ENCODE data around the gene STEAP3. TPM values are rescaled to one million over a fixed set of nuclear protein-coding genes. Genes with fewer than 3 reads are reported as not detected.
A peak's percentile ranks its signal among the peaks of the same experiment; 100 is the strongest.

STEAP3 gene
- total RNA-seq, 1 donor from 2014 or later: 17.4 TPM

DNA sequence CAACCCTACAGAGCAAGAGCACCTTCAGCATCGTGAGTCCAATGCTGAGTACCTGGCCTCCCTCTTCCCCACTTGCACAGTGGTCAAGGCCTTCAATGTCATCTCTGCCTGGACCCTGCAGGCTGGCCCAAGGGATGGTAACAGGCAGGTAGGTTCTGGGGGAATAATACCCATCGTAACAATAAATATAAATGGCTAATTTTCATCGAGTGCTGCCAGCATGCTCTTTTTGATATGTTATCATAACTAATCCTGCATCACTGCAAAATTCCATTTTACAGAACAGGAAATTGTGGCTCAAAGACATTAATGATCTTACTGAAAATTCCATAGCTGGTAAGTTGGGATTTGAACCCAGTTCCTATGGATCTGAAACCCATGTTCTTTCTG lies 22.2 kb downstream of the STEAP3 start:
- DNase-seq (ENCODE audit: extremely low read depth, low read depth, low spot score): no peak

DNA sequence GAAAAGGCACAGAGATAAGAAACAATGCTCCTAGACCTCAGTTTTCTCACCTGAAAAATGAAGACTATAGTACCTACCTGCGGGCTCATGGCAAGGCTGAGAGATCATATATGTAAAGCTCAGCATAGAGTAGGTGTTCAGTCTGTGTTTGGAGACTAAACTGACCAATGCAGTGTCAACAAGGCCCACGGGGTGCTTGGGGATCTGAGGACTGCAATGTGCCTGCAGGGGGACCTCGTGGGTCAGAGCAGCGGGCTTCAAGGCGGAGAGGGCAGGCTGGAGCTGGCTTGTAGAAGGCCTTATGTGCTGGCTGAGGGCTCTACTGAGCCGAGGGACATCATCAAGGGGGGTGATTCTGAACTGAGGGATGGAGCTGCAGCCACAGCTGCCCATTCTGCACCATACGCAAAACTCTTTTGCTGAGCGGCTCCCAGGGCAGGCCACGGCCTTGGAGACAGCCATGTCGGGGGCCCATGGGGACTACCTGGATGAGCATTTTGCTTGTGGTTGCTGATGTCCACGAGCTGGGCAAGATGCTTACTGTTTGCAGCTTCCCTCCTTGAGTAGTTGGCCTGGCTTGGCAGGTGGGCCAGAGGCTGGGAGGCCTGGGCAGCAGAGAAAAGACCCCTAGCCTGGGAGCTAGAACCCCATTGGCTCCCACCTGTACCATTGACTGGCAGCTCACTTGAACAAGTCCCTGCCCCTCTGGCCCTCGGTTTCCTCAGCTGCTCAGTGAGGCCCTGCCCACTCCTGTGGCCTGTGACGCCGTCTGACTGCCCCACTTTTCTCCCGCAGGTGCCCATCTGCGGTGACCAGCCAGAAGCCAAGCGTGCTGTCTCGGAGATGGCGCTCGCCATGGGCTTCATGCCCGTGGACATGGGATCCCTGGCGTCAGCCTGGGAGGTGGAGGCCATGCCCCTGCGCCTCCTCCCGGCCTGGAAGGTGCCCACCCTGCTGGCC lies 23.5 kb downstream of the STEAP3 start:
- DNase-seq (ENCODE audit: extremely low read depth, low read depth, low spot score): no peak

DNA sequence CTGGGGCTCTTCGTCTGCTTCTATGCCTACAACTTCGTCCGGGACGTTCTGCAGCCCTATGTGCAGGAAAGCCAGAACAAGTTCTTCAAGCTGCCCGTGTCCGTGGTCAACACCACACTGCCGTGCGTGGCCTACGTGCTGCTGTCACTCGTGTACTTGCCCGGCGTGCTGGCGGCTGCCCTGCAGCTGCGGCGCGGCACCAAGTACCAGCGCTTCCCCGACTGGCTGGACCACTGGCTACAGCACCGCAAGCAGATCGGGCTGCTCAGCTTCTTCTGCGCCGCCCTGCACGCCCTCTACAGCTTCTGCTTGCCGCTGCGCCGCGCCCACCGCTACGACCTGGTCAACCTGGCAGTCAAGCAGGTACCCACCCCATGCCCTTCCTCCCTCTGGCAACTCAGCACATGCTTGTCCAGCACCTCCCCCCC lies 24.2 kb downstream of the STEAP3 start:
- no peak for DNase-seq (ENCODE audit: extremely low read depth, low read depth, low spot score)

DNA sequence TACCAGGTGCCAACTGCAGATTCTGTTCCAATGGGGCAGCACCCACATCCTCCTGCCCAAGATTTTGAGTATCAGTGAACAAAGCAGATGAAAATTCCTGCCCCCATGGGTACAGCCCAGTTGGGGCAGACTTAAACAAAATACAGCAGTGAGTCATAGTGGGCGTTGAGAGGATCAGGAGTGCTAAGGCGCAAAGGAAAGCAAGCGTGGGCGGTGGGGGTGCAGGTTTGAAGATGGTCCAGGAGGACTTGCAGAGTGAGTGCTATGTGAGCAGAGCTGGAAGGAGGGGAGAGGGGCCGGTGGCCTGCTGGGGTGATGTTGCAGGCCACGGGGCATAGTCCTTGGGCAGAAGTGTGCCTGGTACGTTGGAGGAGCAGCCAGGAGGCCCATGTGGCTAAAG lies 24.7 kb downstream of the STEAP3 start:
- DNase-seq (ENCODE audit: extremely low read depth, low read depth, low spot score): no peak

DNA sequence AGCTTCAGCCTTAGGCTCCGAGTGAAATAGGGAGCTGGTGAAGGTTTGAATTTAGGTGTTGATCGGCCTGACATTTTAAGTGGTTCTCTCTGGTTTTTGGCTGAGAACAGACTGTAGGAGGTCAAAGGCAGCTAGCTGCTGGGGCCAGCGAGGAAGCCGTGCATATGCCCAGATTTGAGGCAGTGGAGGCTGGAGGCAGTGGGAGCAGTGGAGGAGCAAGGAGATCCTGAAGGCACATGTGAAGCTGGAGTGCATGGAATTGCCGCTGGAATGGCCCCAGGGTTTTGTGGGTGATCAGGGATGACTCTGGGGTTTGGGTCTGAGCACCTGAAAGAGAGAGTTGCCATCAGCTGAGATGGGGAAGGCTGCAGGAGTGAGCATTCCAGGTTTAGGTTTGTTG lies 25.1 kb downstream of the STEAP3 start:
- no peak for DNase-seq (ENCODE audit: extremely low read depth, low read depth, low spot score)

DNA sequence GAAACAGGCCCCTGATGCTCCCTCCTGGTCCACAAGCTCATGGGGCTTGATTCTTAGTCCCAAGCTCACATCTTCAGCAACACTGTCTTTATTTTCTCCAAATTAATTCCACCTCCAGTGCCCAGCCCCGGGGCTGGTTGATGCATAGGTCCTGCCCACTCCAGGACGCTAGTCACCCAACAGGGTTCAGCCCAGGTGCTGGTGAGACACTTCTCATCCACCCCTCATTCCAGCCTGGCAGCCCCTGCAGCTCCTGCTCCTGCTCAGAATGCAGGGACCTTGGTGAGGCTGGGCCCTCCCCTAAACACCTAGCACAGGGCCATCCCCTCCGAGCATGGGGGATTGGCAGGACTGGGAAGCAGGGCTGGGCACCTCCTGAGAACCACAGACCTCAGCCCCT lies 25.7 kb downstream of the STEAP3 start:
- no peak for DNase-seq (ENCODE audit: extremely low read depth, low read depth, low spot score)

DNA sequence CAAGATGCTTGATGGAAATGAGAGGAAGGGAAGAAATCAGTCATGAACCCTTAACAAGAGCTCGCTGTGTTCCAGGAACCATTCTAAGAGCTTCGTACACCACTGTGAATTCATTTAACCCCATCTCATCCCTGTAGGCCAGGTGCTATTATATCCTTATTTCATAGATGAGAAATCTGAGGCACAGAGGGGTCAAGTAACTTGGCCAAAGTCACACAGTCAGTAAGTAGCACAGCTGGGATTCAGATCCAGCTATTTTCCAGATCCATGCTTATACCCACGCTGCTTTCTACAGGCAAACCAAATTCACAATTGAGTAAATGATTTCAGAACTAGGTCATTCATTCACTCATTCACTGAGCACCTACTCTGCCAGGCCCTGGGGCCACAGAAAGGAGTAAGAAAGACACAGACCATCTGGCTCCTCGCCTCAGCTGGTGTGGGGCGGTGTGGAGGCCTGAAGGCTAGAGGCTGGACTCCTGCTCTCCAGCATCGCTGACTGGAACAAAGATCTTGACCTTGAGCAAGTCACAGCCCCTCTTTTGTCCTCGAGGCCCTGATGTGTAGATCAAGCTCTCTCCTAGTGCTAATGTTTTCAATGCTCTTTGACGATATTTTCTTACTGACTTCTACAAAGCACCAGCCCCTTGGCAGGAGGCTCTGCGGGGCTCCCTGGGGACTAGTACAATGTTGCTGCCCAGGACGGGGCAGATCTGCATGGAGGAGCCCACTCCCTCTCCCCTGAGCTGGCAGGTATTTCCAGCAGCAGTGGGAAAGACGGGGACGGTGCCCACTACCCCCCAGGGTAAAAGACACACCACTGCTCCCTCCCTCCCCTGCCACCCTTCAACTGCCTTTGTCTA lies 26.5 kb downstream of the STEAP3 start:
- no peak for DNase-seq (ENCODE audit: extremely low read depth, low read depth, low spot score)

DNA sequence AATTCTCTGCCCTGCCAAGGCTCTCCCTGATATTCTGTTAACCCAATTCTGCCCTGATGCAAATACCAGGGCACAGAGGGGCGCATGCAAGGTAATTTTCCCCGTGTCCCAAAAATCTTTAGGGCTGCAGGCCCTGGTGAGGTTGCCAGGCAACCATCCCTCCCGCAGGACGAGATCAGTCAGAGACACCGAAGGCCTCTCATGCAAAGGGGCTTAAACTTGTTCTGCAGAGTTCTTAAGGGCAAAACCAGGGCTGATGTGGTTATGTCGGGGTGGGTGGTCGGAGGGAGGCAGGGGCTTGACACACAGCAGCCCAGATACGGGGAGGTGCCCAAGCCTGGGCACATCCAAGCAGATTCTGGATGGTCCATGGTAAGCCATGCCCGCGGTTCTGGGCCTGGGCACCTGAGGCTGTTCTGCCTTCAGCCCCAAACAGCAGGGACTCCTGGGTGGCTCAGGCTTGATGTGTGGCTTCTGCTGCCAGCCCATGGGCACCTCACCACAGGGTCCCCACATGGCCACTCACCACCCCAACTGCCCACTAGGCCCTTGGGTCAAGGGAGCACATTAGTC lies 27.2 kb downstream of the STEAP3 start:
- DNase-seq (ENCODE audit: extremely low read depth, low read depth, low spot score): no peak

DNA sequence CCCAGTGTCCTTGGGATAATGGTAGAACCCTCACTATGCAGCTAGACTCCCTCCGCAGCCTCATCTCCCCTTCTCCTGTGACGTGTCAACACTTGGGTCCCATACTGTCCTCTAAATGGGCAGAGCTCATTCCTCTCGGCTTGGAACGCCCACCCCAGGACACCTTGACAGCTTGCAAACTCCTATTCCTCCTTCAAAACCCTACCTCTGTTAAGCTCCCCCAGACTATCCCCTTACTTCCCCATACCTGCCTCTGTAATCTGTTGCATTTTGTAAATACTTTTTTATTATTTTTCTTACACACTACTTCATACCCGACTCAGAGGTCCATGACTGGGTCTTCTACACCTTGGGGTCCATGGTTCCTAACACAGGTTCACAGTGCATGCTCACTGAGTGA lies 28.0 kb downstream of the STEAP3 start:
- no peak for DNase-seq (ENCODE audit: extremely low read depth, low read depth, low spot score)

DNA sequence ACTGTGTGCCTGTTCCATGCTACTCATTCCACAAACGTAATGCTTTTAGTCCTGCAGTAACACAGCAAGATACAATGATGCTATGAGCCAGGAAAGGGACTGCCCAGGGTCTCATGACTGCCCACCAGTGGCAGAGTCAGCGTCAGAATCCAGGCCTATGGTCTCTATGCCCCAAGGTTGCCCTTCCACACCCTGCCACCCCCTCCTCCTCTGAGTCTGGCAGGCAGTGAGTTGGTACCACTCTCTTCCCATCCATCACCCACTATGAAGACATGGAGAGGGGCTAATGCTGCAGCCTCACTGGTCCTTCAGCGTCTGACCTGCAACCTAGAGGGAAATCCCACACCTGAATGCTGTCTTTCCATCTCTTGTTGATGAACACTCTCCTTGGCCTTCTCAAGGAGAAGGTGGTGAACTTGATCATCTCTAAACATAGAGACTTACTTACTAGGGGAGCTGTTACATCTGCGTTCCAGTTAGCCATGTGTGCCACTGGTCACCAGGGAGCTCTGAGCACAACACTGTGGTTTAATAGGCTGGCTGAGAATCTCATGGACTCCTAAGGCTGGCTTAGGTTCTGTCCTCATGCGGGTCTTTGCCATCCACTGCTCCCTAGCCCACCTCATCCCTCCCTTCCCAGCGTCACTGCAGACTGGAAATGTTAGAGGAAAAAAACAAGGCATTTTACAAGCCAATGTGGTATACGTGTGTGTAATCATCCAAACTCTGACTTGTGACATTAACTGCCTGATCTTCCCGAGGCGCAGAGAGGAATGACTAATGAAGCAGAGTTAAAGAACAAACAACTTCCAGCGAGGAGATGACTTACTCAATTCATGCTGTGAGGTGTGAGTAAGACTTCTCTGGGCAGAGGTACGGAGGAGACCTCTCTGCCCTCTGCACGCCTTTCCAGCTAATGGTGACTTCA lies 28.8 kb downstream of the STEAP3 start:
- DNase-seq (ENCODE audit: extremely low read depth, low read depth, low spot score): no peak

DNA sequence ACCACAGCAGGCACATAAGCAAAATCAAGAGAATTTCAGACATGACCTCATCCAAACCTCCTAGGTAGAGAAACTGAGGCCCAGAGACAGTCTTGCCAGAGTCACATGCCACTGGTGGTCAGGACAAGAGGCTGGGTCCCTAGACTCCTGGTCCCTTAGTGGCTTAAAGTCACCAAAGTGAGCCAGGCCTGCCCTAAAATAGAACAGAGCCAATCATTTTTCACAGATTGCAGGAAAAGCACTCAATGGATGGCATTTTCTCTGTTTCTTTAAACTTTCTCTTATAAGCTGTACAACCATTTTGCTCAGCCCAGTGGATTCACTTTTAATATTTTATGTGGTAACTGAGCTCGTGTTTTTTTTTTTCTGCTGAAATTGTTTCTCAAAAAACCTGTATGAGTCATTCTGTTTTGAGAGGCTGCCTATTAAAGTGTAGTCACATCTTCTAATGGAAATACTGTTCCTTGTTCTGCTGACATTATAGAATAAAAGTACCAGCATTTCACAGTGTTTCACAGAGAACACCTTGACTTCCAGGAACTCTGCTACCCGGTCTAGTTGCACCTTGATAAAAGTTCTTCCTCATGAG lies 29.6 kb downstream of the STEAP3 start:
- DNase-seq (ENCODE audit: extremely low read depth, low read depth, low spot score): no peak

DNA sequence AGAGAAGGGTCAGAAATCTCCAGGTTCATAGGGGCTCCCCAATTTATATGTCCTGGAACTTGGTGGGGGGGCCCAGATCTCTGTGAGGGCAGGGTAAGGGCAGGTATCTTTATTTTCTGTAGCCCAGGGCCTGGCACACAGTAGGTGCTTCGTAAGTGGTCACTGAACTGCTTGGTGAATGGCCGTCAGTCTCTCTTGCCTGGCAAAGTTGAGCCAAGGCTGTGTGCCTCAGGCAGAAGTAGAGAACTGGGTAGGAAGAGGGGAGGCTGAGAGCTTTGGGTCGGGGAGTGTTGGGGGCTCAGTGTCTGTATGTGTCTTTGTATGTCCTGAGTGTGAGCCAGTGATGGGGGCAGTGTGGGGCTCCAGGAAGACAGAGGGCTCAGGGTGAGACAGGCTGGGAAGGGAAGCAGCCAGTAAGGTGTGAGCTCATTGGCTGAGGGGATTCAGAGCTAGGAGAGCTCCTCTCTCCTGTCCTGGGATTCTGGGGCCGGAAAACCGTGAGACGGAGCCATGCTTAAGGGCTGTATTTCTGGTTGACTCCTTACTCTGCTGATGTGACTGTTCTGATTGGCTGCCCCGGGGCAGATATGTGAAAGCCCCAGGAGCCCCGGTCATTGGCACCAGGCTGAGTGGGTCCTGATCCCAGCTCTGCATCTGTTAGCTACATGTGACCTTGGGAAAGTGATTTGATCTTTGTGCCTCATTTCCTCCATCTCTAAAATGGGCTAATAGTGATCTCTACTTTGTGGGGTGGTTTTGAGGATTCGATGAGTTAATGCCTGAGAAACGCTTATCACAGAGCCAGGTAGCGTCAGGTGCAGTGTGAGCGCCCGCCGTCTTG lies 30.3 kb downstream of the STEAP3 start:
- DNase-seq (ENCODE audit: extremely low read depth, low read depth, low spot score): no peak

DNA sequence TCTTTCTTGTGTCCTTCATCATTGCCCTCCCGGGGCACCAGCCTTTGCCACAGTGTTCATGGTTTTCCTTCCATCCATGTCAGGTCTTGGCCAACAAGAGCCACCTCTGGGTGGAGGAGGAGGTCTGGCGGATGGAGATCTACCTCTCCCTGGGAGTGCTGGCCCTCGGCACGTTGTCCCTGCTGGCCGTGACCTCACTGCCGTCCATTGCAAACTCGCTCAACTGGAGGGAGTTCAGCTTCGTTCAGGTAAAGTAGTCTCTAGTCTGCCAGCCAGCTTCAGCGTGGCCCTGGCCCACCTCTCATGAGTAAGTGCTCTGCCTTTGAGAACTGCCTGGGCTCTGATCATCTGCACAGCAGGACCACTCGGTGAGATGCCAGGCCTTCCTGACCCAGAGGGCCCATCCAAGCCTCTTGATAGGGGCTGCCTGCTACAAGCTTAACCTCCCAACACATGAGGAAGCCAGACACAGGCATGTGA lies 31.0 kb downstream of the STEAP3 start:
- DNase-seq (ENCODE audit: extremely low read depth, low read depth, low spot score): no peak

DNA sequence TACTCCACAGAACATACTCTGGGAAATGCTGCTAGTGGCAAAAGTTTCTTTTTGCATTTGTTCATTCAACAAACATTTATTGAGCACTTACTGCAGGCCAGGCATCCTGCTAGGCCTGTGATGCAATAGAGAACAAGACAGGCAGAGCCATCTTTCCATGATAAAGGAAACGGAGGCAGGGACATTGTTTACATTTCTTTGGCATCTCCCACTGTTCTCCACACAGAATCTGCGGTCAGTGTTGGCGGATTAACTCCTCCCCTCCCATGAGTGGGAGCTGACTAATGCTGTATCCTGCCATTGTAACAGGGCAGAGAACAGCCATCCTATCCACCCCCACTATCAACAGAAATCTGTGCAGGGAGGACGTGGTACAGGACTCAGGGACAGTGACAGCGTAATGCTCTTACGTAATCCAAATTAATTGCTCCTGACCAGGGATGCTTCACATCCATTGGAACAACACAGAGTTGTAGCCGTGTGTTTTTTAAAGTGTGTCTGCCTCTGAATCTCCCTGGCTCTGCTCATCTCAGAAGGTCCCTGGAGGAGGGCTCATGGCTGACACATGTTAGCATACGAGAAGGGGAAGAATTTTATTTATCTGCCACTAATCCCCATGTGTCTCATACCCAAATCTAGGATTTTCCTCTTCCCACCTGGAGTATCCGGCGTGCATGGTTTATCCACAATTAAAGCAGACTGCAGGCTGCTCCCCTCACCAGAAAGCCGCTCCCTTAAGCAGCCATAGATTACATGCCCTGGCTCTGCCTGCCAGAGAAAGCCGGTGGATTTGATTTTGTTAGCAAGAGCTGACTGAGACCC lies 32.3 kb downstream of the STEAP3 start:
- DNase-seq (ENCODE audit: extremely low read depth, low read depth, low spot score): peak; percentile 70

DNA sequence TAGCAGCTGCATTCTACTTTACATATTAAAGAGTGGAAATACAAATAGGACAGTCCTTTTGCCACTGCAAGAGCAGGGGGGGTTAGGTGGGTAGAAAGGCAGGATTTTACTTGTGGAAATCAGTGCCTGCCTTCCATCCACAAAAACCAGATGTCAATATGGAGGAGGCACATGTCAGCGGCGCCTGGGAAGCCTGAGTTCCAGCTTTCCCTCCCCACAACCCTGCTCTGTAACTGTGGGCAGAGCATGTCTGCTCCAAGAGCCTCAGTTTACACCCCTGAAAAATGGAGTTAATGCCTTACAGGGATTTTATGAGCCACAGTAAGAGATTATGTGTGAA lies 32.9 kb downstream of the STEAP3 start:
- no peak for DNase-seq (ENCODE audit: extremely low read depth, low read depth, low spot score)

DNA sequence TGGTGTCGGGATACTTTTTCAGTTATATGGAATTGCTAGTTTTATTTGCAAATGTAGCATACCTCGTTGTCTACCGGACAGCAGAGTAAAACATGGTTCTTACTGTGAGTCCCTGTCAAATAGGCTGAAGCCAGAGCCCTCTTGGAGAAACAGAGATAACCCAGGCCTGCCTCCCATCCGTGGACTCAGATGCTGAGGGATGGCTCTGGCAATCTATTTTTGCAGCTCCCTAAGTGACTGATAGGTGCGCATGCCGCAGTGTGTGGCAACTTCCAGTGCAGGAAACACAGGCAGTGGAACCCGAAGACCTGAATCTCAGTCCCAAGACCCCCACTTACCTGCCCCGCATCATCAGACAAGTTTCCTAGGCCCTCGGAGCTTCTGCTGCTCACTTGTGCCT lies 33.6 kb downstream of the STEAP3 start:
- DNase-seq (ENCODE audit: extremely low read depth, low read depth, low spot score): no peak

DNA sequence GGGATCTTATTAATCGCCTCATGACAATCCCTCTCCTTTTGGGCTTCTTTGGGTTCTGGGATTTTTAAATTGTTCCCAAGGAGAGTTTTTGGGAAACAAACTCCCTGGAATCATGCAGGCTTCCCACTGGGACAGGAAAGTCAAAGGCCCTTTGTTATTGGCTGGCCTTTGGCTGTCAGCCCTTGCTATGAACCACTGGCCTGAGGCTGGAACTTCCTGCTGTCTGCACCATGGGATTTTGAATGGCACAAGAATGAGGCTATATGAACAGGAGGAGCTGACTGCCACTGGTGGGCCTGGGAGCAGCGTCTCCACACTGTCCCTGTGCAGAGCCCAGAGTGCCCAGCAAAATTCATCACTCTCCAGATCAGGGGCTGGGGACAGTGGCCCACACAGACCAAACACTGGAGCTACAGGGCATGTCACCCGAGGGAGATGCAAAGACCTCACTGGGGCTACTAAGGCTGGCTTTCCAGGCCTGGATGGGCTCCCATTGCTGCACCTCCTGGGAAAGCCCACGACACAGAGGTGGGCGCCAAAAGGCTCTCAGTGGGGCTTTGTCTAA lies 35.7 kb downstream of the STEAP3 start:
- no peak for DNase-seq (ENCODE audit: extremely low read depth, low read depth, low spot score)

Data from glomerular endothelial cell (primary cell).